NCI-H748 (cell line): Measurements from ENCODE around the gene C5.

Source experiments
- DNase-seq: peaks from one replicate; lab custom pipeline; 2025; ENCODE audit not compliant: unreplicated experiment; lab: John Stamatoyannopoulos, UW

Gene C5

GRCh38 chr9:120914396-120914795 lies 135.7 kb downstream of the C5 start:
- DNase-seq = no peak

GRCh38 chr9:120913647-120914264 lies 136.3 kb downstream of the C5 start:
- no peak for DNase-seq

GRCh38 chr9:120912958-120913646 lies 137.0 kb downstream of the C5 start:
- no peak for DNase-seq

- DNase-seq = no peak
Observed at GRCh38 chr9:120911295-120911837, 138.7 kb downstream of the C5 start.

DNA sequence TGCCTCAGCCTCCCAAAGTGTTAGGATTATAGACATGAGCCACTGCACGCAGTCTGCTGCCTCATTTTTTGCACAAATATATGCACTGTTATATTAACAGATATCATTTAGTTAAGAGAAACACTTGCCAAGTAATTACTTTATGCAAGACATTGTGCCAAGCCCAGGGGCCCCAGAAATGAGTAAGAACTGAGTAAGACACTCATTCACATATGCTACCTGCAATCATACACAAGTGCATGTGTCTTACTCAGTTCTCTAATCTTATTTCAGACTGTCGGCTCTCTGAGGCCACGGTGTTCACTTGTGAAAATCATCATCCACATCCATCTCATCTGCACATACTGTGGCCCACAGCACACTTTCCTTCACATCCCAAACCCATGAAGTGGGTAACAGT lies 139.4 kb downstream of the C5 start:
- no peak for DNase-seq

GRCh38 chr9:120909904-120910303 lies 140.2 kb downstream of the C5 start:
- DNase-seq = no peak

- DNase-seq = no peak
Observed at GRCh38 chr9:120905315-120906164, 144.5 kb downstream of the C5 start.

GRCh38 chr9:120904978-120905301 lies 145.1 kb downstream of the C5 start:
- DNase-seq = no peak

GRCh38 chr9:120904061-120904977 lies 145.8 kb downstream of the C5 start:
- DNase-seq = no peak

GRCh38 chr9:120902569-120903535 lies 147.2 kb downstream of the C5 start:
- no peak for DNase-seq
